GM18507 (cell line): ENCODE results near the gene SAPCD2.
A peak's percentile ranks its signal among the peaks of the same experiment; 100 is the strongest.

Source experiments
- DNase-seq: peaks from one replicate; pipeline ENCODE4 v3.0.0; 2011; ENCODE audit warnings: low read depth; ENCODE audit not compliant: insufficient read length; ENCODE audit errors: extremely low spot score
- FAIRE-seq: peaks from 2 replicates; lab custom pipeline; 2011; peaks lifted over from hg19 to GRCh38; lab: Jason Lieb, UNC

The SAPCD2 gene

GRCh38 chr9:137053944-137054931 is 16.1 kb downstream of the SAPCD2 start, which contains the start of gene ENTPD2:
Gene ENTPD2, minus strand, starts transcription at chr9:137054061. Its CDS starts 64 bp downstream, at chr9:137053997.
- no peak for FAIRE-seq
- no peak for DNase-seq

DNA sequence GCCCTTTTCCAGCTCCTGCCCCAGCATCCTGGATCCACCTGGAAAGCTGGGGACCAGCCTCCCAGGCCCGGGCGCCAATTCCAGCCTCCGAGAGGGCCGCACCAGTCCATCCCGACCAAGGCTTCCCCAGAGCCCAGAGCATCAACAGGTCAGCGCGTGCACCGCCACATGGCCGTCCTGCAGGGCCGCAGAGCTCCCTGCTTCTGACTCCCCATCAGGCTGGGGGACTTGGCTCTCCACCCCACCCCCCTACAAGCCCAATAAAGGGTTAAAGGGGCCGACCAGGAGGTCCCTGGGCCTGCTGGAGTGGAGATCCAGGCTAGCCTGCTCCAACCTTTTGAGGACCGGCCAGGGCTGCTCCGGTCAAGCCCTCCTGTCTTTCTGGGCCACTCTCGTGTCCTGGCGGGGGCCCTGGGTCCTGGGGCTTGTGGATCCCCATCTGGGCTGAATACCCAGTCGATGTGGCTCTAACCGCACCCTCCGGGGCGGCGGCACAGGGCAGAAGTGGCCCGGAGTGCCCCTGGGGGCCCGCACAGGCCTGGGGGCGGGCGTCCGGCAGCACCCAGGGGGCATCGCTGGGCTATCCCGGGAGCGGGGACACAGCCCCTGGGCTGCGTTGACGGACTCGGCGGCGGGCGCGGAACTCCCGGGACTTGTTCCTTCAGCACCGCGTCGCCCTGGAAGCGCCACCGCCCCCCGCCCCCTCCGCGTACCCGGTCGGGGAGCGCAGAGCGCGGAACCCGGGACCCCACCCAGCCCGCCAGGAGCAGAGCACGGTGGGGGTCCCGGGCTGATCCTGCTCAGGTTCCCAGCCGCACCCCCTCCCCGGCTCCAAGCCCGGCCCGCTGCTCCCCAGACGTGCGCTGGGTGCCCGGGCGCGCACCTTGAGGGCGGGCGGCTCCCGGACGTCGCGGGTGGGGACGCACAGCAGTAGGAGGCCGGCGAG is 17.1 kb downstream of the SAPCD2 start:
- DNase-seq (no peak), FAIRE-seq (no peak)

DNA sequence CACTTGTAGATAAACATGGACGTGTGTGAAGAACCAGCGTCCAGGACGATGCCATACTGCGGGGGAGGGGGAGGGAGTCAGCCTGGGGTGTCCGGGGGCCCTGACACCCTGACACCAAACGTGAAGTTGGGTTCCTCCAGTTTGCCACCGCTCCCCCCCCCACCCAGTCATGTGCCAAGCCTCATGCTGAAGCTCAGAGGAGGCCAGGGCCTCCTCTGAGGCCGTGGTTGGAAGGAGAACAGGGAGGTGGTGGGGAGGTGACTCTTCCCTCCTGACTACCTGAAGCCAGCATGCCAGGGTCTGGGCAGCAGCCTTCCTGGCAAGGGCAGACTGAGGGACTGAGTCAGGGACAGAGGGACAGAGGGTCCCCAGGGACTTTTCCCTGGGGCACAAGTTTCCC is 18.1 kb downstream of the SAPCD2 start:
- DNase-seq (no peak), FAIRE-seq (no peak)

DNA sequence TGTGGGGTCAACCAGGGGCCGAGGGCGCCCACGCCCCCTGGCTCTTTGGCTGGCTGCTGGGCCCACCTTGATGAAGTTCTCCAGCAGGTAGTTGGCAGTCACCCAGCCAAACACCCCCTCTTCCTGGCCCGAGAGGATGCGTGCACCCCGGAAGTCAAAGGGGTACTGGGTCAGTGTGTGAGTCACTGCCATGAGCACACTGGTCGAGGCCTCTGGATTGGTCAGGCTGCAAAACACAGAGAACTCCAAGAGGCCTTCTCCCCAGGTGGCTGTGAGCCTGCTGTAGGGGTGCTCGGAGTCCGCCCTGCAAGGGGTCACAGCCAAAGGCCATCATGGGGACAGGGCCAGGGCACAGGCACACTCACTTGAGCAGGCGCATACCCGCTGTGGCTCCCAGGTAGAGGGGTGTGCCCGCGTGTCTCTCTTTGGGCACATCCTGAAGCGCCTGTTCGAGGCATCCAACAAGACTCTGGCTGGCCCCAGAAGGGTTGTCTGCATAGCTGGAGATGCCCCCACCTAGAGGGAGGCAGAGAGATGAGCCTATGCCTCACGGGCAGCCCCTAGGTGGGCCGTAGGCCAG is 19.1 kb downstream of the SAPCD2 start:
- DNase-seq, result no peak
- no peak for FAIRE-seq

GRCh38 chr9:137050570-137050969 is 19.8 kb downstream of the SAPCD2 start:
- FAIRE-seq, result no peak

GRCh38 chr9:137049544-137050449 is 20.6 kb downstream of the SAPCD2 start:
- DNase-seq (no peak), FAIRE-seq (no peak)

More at GRCh38 chr9:137050570-137050969, 19.8 kb downstream of the SAPCD2 start:
- DNase-seq, result no peak

GRCh38 chr9:137048655-137049543 is 21.5 kb downstream of the SAPCD2 start:
- DNase-seq (no peak), FAIRE-seq (no peak)

GRCh38 chr9:137046088-137046787 is 24.1 kb downstream of the SAPCD2 start, which contains the start of gene NPDC1:
Gene NPDC1, minus strand, starts transcription at chr9:137046177. Its CDS starts 188 bp downstream, at chr9:137045989.
- DNase-seq, result peak; percentile 88
- peak; percentile 89 for FAIRE-seq

GRCh38 chr9:137045294-137046087 is 24.9 kb downstream of the SAPCD2 start:
- DNase-seq, result no peak
- FAIRE-seq, result no peak

- FAIRE-seq (no peak), DNase-seq (no peak)
Observed at GRCh38 chr9:137044502-137045177, 25.7 kb downstream of the SAPCD2 start.

DNA sequence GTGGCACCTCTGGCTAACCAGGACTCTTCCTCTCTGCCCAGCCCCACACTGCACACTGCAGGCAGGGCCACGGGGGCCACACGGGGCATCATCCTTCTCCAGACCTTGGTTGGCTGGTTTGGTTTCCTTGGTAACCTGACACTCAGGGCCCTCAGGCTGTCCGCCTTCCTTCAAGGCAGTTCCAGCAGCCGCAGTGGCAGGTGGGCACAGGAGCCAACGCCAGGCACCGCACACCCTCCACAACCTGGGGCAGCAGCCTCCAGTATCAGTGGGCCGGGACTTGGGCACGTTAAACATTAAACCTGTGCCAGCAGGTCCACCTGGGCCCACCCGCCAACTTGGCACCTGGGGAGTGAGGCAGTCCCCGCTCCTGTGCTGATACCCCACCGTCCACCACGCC is 26.3 kb downstream of the SAPCD2 start:
- DNase-seq, result no peak
- FAIRE-seq, result no peak

DNA sequence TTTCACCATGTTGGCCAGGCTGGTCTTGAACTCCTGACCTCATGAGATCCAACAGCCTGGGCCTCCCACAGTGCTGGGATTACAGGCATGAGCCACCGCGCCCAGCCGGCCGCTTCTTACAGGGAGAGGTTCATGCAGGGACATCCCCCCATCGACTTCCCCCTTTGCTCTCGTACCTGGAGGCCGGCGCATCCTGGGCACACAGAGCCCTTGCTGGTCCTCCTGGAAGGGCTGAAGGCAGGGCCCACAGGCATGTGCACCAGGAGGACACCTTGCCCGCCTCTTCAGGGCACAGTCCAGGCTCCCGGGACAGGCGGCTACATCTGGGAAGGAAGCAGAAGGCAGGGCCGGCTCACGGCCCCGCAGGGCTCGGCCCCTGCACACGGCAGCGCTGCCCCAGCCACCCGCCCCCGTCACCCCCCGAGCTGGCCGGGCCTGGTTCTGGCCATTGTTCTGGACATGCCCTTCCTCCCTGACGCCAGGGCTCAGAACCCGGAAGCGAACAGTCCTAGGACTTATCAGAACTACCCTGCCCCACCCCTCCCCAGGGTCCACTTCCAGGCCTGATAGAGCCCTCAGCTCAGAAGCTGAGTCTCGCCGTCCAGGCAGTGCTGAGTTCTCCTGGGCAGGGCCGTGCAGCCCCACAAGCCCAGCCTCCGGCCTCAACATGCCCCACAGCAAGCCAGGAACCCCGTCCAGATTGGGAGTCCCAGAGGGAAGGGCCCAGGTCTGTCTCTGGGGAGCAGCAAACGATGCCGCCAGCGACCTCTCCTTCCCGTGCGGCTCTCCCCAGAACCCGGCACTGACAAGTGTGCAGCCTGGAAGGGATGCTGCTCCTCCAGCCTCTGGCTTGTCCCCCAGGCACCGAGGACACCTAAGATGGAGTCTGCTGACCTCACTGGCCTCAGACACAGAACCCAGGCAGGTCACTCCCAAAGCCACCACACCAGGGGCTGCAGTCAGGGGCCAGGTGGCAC is 27.3 kb downstream of the SAPCD2 start:
- DNase-seq (no peak), FAIRE-seq (no peak)

- no peak for FAIRE-seq
- no peak for DNase-seq
Observed at GRCh38 chr9:137041124-137041523, 29.2 kb downstream of the SAPCD2 start.

- FAIRE-seq (no peak), DNase-seq (no peak)
Observed at GRCh38 chr9:137040568-137040967, 29.8 kb downstream of the SAPCD2 start.
